C1 segment of cervical spinal cord (tissue), 14 donors: ENCODE results near the gene PLCH2.
"Not testable (repeated sequence)": the region's sequence is repeated elsewhere in the genome, so short reads cannot be mapped to it uniquely, and the experiment has no call there.

Experiments used
- DNase-seq, 14 donors: peaks; one replicate each; lab custom pipeline; 2025; lab: John Stamatoyannopoulos, UW

The PLCH2 gene

DNA sequence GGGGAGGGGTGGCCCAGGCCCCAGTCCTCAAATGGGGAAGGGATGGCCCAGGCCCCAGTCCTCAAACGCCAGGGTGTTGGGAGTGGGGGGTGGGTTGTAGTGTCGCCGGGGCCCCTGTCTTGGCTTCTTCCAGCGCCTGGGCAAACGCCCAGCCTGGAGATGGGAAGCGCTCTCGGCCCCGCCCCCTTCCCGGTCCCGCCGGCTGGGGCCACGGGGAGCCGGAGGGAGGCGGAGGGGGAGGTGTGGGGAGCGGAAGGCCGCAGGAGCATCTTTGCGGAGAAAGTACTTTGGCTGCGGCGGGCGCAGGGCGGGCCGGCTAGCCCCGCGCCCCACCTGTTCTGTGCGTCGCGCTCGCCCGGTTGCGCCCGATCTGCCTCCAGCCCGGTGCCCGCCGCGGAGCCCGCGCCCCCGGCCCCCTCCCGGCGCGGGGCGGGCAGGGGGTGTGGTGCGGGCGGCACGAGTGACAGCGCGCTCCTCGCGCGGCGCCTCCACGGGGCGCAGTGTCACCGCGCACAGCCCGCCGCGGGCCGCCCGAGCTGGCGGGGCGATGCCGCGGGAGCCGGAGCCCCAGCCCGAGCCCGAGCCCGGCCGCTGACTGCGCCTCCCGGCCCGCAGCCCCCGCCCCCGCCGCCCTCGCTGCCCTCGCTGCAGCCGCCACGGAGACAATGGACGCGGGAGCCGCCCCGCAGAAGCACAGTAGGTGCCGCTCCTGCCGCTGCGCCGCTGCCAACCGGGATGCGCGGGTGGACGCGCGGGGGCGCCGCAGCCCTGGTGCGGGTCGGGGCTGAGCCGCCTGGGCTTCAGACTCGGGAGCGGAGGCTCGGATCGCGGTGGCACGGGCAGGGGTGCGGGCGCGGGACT lies 32.6 kb upstream of the PLCH2 start:
- DNase-seq: peak in 10 of 14 donors; percentile 17 to 77 (median 38)

DNA sequence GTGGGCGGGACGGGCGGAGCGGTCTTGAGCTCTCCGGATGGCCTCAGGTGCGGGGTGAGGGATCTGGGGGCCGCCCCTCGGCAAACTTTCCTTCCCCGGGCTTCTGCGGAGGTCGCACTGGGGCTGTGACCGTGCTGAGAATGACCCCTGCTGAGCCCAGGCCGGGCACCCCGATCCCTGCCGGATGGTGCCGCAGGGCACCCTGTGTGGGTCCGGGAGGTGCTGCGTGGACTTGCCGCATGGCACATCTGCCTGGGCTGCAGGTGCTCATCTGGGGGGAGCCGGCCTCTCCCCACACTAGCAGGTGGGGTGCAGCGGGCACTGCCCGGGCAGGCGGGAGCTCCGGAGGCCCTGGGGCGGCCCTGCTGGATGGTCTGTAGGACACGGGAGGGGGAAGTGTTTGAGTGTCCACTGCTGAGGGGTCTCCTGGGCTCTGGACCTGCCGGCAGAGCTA lies 31.9 kb upstream of the PLCH2 start:
- peak in 1 of 14 donors; percentile 48 for DNase-seq

DNA sequence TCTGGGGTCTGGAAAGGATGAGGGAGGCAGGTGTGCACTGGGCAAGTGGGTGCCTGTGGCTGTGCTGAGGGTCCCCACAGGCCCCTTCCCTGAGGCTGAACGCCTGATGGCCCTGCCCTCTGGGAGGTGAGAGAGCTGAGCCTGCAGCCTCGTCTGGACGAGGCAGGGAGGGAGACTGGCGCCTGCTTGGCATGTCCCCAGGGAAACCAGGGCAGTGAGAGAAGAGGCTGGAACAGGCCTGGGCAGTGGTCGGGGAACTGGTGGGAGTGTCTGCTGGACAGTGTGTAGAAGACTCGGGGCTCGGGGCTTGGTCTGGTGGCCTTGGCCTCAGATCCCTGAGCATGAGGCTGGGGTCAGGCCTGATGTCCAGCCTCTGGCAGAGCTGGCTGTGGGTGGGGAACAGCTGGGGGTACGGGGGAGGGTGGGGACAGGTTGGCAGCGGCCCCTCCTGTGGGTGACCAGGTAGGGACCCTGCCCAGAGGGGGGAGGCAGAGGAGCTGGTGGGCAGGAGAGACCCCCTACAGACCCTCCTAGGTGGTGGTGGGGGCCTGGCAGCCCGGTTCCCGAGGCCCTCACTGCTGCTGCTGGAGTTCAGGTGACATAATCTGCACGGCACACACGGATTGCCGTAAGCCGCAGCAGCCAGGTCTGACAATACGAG lies 30.8 kb upstream of the PLCH2 start:
- DNase-seq: peak in 2 of 14 donors; percentile 34 to 37

DNA sequence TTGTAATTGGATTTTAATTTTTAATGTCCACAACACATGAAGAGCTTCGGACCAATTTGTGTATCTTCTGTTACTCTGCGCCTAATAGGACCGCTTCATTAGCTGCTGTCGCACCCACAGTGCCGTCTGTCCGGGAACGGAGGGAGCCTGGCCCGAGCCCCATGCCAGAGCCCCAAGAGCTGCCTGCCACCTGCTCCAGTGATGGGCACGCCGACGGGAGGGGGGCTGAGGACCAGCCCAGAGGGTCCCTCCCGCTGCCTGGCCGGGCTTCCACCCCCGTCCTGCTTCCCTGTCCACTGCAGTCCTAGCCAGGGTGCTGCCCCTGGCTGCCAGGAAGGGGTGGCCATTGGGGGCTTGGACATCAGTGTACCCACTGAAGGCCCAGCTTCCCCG lies 30.3 kb upstream of the PLCH2 start:
- DNase-seq: peak in 4 of 14 donors; percentile 30 to 65 (median 62)

DNA sequence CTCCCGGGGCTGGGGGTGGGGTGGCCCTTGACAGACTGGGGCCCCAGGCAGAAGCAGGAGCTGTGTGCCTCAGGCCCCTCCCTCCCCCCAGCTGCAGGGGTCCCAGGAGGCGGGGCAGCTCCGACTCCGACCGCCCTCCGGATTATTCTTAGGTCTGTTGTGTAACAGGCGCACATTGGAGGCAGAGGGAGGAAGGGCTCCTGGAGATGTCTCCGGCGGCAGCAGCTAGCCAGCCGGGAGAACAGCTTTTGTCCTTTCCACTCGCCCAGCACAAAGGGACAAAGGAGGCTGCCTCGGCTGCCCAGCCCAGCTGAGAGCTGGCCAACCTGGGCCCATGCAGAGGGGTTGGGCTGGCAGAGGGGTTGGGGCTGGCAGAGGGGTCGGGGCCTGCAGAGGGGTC lies 29.7 kb upstream of the PLCH2 start:
- DNase-seq: peak in 12 of 14 donors; percentile 41 to 81 (median 64)

DNA sequence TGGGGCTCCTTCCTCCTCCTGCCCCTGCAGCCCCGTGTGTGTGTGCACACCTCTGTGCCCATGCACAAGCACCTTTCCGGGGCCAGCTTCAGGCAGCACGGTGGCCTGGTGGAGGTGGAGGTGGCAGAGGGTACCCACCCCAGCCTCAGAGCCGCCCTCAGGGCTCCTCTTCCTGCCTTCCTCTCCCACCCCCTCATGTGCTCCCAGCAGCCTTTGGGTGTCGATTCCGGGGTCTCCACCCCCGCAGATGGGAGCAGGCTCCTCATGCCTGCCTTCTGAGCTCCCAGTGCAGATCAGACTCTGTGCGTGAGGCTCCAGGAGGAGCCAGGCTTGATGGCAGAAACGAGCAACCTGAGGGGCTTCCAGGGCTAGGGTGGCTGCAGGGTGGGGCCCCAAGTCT lies 29.2 kb upstream of the PLCH2 start:
- no peak for DNase-seq

DNA sequence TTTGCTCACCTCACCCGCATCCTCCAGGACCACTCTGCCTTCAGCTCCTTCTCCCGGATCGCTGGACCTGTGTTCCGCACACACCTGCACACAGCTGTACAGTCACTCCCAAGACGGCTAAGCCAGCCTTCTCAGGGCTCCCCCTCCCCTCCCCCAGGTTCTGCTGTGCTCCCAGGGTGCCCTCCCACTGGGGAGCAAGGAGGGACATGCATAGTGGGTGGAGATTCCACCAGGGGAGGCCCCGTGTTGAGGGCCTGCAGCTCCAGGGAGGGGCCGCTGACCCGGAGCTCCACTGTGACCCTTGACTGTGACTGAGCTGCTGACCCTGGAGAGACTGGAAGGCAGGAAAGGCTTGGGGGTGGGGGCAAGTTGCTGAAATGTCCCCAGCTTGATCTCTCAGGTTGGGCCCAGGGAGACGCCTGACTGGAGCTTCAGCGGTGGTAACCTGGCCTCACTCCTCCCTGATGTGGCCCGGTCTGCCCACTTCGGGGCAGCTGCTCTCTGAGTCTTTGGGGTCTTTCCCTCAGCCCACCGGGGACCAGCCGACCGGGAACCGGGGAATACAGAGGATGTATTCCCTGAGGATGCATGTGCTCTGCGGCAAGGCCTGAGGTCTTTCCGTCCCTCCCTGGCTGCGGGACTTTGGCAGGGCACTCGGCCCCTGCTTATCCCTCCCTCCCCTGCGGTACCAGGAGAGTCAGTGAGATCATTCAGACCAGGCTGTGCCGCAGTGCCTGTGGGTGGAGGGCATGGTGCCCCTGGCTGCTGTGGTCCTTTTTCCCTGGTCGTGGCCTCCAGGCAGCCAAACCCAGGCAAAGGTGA lies 28.6 kb upstream of the PLCH2 start:
- peak in 2 of 14 donors; percentile 58 to 65 for DNase-seq

DNA sequence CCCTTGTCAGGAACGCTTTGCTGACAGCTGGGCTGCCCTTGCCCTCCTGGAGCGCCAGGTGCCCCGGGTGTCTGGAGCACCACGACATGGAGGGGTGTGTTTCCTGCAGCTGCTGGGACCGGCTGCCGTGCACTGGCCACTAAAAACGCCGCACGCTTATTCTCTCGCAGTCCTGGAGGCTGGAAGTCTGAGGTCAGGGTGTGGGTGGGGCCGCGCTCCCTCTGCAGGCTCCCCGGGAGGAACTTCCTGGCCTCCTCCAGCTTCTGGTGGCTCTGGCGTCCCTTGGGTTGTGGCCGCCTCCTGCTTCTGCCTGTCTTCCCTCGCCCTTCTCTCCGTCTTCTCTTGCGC lies 28.0 kb upstream of the PLCH2 start:
- peak in 1 of 14 donors; percentile 65 for DNase-seq

DNA sequence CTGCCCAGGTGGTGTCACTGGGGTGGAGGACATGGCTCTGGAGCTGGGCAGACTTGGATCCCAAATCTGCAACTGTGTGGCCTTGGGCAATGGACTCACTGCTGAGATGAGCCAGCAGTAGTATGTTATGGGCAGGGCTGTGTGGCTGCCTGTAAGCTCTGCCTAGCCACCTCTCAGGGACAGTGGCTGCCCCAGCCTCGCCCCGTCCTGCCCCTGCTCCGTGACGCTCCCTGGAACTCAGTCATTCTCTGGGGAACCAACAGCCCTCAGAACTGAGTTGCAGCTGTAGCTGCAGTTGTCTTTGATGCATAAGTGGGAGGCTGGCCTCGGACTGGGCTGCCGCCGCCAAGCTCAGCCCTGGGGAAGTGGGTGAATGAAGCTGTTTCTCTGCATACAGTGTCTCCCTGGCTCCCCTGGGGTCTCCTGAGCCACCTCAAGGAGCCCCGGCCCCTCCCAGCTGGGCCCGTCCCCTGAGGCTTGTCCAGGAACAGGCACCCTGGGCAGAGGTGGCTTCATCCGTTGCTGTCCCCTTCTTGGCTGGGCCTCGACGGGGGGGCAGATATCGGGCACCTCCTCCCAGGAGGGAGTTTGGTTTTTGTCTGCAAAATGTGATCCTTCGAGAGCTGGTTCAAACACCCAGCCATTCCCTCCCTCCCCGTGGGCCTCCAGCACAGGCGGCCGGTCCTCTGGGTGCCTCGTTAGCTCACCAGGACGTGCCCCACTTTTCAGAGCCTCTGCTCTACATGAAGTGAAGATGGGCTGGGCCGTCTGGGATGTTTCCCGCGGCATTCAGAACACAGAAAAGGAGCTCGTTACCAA lies 26.2 kb upstream of the PLCH2 start:
- peak in 7 of 14 donors; percentile 17 to 71 (median 56) for DNase-seq

DNA sequence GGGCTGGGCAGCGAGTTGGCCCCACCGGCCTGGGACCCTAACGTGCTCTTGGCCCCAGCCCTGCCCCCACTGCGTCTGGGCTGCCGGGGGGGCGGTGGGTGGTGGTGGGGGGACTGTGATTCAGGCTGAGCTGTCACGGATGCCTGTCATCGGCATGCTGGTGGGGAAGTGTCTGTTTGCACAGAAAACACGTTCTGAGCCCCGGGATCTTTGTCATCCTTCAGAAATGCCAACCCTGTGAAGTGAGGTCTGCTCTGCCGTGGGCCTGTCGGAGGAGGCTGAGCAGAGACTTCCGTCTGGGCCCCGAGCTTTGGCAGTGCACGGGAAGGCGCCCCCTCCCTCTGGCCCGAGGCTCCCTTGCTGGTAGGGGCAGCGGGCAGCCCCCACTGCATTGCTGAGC lies 24.3 kb upstream of the PLCH2 start:
- peak in 3 of 14 donors; percentile 25 to 57 (median 39) for DNase-seq

DNA sequence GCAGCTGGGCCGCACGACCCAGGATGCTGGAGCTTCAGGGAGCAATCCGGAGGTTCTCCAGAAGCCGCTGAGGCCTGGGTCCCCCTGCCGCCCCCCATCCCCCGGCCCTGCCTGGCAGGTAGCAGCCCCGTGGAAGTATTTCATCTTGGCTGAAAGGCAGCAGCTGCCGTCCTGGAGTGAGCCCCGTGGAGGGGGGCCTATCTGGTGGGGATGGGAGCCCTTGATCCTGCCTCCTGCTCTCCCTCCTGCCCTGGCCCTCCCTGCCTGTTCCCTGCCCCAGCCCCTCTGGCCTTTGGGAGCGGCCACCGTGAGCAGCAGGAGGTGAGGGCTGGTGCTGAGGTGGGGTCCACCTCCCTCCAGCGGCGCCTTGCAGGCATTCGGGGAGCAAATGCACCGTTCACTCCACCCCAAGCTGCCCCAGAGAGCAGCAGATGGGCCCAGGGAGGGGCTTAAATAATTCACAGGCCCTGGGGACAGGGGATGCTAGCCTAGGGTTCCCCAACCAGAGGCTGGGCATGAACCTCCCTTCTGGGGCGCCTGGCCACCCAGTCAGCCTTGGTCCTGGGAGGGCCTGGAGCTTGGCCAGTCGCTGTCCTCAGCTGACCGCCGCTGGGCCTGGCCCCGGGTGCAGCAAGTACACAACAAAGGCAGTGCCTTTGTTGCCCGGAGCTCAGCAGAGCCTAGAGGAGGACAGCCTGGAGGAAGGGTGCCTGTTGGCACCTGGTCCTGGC lies 23.7 kb upstream of the PLCH2 start:
- peak in 12 of 14 donors; percentile 20 to 81 (median 66) for DNase-seq

DNA sequence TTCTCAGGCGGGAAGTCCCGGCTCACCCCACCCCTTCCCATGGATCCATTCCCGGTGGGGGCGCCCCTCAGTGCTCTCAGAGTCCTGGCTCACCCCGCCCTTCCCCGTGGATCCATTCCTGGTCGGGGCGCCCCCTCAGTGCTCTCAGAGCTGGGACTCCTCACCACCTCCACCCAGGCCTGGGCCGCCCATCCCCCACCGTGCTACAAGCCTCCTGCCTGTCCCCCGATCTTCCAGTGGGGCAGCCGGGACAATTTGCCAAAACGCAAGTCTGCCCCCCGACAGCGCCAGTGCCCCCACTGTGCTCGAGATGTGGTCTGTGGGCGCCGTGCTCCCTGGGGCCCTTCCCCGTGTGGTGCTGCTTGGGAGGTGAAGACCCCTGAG lies 23.2 kb upstream of the PLCH2 start:
- DNase-seq: no peak

DNA sequence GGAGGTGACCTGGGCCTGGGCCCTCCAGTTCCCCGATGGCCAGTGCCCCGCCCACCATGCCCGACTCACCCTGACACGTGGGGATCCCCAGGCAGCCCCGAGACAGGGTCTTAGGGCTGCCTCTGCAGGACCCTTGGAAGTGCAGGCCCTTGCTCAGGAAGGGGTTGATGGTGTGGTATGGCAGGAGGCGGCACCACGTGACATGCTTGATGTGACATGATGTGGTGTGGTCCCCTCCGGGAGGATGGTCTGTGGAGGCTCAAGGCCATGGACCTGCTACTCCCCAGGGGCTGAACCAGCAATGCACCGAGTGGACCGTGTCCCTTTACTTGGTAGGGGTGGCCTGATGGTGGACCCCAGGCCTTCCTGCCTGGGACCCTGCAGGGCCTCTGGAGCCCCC lies 21.9 kb upstream of the PLCH2 start:
- no peak for DNase-seq

DNA sequence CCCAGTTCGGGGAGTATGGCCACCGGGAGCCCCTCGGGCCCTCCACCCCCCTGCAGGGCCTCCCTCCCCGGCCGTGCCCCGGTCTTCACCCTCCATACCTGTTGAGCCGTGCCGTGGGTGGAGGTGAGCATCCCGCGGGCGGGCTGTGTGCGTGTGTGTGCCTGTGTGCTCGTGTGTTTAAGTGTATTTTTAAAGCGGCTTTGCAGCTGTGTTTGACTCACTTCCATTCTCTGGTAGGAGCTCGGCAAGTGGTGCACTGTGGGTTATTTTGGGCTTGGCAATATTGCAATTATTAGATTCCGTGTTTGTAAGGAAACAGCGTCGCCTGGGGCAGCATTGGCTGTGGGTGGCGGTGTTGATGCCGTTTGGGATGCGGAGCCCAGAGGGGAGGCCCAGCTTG lies 20.3 kb upstream of the PLCH2 start:
- no peak for DNase-seq

DNA sequence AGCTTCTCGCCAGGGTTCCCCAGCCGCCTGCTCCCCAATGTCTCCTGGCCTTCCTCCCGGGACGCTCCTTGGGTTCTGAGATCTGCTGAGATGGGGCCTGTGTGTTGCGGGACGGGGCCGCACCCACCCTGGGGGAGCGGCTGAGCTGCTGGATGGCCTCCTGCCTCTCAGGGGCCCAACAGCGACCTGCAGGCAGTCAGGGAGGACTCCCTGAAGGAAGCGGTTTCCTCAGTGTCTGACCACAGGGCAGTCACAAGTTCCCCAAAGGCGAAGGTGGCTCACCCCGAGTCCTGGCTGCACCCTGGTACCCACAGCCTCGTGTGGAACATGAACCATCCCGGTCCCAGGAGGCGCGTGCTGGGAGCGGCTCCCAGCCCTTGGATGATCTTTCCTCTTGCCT lies 18.6 kb upstream of the PLCH2 start:
- no peak for DNase-seq

DNA sequence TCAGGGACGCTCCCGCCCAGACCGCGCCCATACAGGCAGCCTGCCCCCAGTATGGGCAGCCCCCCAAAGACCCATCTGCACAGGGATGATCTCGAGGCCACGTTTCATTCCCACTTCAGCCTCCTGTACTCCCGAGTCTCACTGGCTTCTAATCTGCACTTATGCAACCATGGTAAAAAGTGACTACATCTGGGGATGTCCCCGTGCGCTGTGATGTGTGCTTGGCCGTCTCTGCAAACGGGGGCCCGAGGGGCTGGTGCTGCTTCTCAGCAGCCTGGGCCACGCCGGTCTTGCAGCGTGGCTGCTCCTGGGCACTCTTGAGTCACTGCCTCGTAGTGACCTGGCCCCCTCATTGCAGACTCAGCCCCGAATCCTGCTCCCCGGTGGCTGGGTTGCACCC lies 17.4 kb upstream of the PLCH2 start:
- no peak for DNase-seq

DNA sequence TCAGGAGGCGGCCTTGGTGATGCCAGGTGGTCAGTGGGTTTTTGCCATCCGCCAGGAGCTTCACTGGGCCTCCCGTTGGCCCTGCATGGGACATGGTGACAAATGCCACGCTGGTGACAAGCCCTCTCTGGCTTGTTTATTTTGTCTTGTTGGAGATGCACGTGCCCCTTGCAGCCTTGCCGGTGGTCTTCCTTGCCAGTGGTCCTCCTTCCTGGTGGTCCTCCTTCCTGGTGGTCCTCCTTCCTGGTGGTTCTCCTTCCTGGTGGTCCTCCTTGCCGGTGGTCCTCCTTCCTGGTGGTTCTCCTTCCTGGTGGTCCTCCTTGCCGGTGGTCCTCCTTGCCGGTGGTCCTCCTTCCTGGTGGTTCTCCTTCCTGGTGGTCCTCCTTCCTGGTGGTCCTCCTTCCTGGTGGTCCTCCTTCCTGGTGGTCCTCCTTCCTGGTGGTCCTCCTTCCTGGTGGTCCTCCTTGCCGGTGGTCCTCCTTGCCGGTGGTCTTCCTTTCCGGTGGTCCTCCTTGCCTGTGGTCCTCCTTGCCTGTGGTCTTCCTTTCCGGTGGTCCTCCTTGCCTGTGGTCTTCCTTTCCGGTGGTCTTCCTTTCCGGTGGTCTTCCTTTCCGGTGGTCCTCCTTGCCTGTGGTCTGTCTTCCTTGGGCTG lies 16.9 kb upstream of the PLCH2 start:
- DNase-seq: not testable (repeated sequence)

DNA sequence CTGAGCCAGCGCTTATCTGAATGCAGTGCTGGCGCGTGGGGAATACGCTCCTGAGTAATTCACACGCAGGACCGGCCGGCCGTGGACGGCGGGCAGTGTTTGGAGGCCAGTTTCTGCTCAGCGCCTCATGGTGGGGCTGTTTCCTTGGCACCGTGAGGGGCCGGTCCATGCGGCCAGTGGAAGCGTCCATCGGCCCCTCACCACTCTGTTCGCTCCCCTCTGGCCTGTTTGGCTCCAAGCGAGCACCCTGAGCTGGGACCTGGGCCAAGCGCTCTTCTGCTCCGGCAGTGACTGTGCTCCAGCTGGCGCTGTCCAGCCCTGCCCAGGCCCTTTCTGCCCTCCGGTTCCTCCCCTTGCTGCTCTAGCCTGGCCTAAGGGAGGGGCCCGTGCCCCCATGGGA lies 16.3 kb upstream of the PLCH2 start:
- peak in 13 of 14 donors; percentile 28 to 86 (median 66) for DNase-seq

DNA sequence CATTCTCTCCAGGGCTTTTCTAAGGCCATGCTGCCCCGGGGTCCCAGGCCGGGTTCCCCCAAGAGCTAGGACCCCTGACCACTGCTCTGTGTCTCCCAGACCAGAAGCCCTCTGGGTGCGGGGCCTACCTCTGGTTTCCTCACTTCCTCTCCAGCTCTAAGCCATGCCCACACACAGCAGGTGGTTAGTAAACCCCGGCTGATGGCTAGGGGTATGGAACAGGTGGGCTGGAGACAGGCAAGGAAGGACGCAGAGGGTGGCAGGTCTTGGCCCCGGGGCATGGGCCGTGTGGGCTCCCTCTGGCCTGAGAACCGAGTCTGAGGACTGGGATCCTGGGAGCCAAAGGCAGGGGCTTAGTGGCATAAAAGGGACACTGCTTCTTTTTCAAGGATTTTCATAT lies 15.9 kb upstream of the PLCH2 start:
- DNase-seq: no peak
